GM12864 (cell line): Measurements from ENCODE around the gene GMPR2.

ENCODE experiments used
- DNase-seq: peaks from one replicate; pipeline ENCODE4 v3.0.0-alpha.2; 2011; ENCODE audit warnings: low read depth
- H3K4me3 ChIP-seq: 2 replicates; pipeline ENCODE4 v1.5.1; 2011; ENCODE audit warnings: mild to moderate bottlenecking, low read depth, low read length, control low read depth
- TF ChIP-seq, protein P1 (sequence below): IDR thresholded peaks from 2 replicates; pipeline ENCODE4 v1.5.1; 2011; ENCODE audit warnings: low read depth, mild to moderate bottlenecking, moderate library complexity, low read length, control low read depth, inconsistent platforms; ENCODE audit errors: missing control alignments

GMPR2 gene

GRCh38 chr14:24234095-24235005 lies 1.6 kb downstream of the GMPR2 start:
- TF ChIP-seq, protein P1, sequence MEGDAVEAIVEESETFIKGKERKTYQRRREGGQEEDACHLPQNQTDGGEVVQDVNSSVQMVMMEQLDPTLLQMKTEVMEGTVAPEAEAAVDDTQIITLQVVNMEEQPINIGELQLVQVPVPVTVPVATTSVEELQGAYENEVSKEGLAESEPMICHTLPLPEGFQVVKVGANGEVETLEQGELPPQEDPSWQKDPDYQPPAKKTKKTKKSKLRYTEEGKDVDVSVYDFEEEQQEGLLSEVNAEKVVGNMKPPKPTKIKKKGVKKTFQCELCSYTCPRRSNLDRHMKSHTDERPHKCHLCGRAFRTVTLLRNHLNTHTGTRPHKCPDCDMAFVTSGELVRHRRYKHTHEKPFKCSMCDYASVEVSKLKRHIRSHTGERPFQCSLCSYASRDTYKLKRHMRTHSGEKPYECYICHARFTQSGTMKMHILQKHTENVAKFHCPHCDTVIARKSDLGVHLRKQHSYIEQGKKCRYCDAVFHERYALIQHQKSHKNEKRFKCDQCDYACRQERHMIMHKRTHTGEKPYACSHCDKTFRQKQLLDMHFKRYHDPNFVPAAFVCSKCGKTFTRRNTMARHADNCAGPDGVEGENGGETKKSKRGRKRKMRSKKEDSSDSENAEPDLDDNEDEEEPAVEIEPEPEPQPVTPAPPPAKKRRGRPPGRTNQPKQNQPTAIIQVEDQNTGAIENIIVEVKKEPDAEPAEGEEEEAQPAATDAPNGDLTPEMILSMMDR: no peak
- H3K4me3 ChIP-seq: no peak overlapping the region

DNA sequence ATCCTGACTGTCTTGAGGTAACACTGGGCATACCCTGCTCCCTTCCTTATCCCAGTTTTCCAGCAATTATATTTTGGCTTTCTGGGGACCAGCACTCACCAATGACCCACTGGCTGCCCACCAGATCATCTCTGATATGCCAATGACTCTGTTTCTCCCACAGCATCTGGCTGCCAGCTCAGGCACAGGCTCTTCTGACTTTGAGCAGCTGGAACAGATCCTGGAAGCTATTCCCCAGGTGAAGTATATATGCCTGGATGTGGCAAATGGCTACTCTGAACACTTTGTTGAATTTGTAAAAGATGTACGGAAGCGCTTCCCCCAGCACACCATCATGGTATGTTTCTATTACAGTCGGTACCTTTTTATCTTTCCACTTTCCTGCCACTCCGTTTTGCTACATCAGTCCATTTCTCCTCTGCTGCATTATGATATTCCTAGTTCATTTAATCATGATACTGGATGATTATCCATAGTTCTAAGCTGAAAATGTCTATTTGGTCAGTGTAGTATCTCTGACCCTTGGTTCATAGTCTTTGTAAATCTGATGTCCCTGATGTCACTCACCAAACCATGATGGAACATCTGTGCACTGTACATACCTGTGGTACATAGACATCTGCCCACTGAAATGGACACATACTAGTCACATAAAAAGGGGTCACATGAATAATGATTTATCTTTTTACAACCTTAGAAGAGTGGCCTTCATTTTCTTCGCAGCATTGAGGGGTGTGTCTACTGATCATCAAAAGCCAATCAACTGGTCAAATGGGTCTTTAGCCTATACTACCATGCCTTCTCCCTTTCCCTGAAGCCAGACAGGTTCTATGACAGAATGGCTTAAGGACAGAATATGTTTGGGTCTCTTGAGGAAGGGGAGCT lies 3.3 kb downstream of the GMPR2 start:
- no peak overlapping the region for H3K4me3 ChIP-seq
- DNase-seq: no peak
- TF ChIP-seq, protein P1: no peak

More at GRCh38 chr14:24234095-24235005, 1.6 kb downstream of the GMPR2 start:
- DNase-seq: no peak

- no peak for DNase-seq
Measured at GRCh38 chr14:24236689-24237462, 4.1 kb downstream of the GMPR2 start.

GRCh38 chr14:24237463-24237955 lies 4.8 kb downstream of the GMPR2 start:
- TF ChIP-seq, protein P1: no peak
- no peak for DNase-seq
- no peak overlapping the region for H3K4me3 ChIP-seq

More at GRCh38 chr14:24236689-24237462, 4.1 kb downstream of the GMPR2 start:
- TF ChIP-seq, protein P1: no peak
- no peak overlapping the region for H3K4me3 ChIP-seq

DNA sequence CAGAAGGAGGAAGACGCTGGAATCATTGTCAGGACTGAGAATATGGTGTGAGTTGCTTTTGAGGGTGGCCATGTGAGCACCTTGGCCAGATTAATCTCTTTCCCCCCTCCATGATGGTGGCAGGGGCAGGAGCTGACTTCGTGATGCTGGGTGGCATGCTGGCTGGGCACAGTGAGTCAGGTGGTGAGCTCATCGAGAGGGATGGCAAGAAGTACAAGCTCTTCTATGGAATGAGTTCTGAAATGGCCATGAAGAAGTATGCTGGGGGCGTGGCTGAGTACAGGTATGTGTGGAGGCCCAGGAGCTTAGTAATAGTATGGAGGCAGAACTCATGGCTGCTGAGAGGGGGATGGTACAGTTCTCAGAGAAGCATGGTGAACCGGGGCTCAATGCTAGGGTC lies 5.4 kb downstream of the GMPR2 start:
- TF ChIP-seq, protein P1: no peak
- H3K4me3 ChIP-seq: no peak overlapping the region
- no peak for DNase-seq

DNA sequence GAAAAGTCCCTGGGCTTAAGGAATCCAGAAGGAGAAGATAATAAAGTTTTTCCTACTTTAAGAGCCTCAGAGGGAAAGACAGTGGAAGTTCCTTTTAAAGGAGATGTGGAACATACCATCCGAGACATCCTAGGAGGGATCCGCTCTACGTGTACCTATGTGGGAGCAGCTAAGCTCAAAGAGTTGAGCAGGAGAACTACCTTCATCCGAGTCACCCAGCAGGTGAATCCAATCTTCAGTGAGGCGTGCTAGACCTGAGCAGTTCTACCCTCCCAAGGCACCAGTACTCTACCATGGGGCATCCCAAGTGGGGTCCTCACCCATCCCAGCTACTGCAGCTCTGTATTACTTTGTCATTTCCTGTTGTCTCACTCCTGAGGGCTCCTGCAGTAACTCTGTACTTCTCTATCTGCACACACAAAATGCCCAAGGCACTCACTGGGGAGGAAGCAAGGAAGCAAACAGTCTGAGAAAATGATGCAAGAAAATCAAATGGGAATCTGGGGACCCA lies 5.9 kb downstream of the GMPR2 start:
- no peak for DNase-seq
- H3K4me3 ChIP-seq: no peak overlapping the region
- TF ChIP-seq, protein P1: no peak
